ENCODE measurements around the gene CAMK1. TPM values are rescaled to one million over a fixed set of nuclear protein-coding genes. Genes with fewer than 3 reads are reported as not detected.

CAMK1 gene
- total RNA-seq, 1 experiment from 2014 or later: 19.7 TPM

GRCh38 chr3:9809615-9810432, 40.1 kb upstream of the CAMK1 start, which contains the start of gene TTLL3:
Gene TTLL3, plus strand, starts transcription at chr3:9810262. Its CDS starts 400 bp downstream, at chr3:9810662.
- intact Hi-C loops (cut with micrococcal nuclease): loop anchor here (10.0 kb wide), 1 partner anchor 305 kb away; no protein-coding TSS in a partner anchor
- no TSS peak for BruUV-seq (replicated peaks)
- peak within 1 kb of the TSS; percentile 73 for H3K4me2 ChIP-seq (ENCODE audit: low read length)
- H2AFZ ChIP-seq (ENCODE audit: low read depth, low read length, poor library complexity, severe bottlenecking): no peak within 1 kb of the TSS
- DNase-seq (ENCODE audit: low read depth, low spot score) (no peak), ATAC-seq (peak; percentile 74)
- H3K79me2 ChIP-seq (ENCODE audit: insufficient read depth, low read length): no peaks in the 10 kb centered on the region
- TF ChIP-seq ZFX (IDR thresholded peaks at IDR 0.05) (peak; percentile 45; the same call in 1 of the 2 replicates), POLR2AphosphoS5 (IDR thresholded peaks at IDR 0.05; ENCODE audit: low read depth, low read length) (peak; percentile 72), TCF7L2 (IDR thresholded peaks at IDR 0.05; ENCODE audit: borderline replicate concordance, extremely low read depth, insufficient read depth, insufficient read length) (peak; percentile 42), EGR1 (IDR thresholded peaks at IDR 0.05; ENCODE audit: low read depth) (no peak), SIN3A (IDR thresholded peaks at IDR 0.05; ENCODE audit: low read depth) (0 out of 2 replicates have a peak, but pooled peaks have one; percentile 20)
- H3K9me2 ChIP-seq (ENCODE audit: insufficient read depth): no peaks in the 10 kb centered on the region
- peak within 1 kb of the TSS; percentile 35 to 54 for H3K4me3 ChIP-seq (replicated peaks in 1 of 2; ENCODE audit: low read depth in 1 of 2, low read length in 2 of 2)
- POLR2A ChIA-PET: no interaction called here
- H3K27ac ChIP-seq (ENCODE audit: low read depth, low read length): peak within 1 kb of the TSS; percentile 69
- peaks cover 11 to 33% of the 10 kb centered on the region in 2 experiments; a peak in 3 of 4 replicates for H3K4me1 ChIP-seq (ENCODE audit: control insufficient read depth in 1 of 2, insufficient read depth in 2 of 2, low read length in 2 of 2)
- RAD21 ChIA-PET (ENCODE audit: low non-redundant PET in 1 of 2, low total read pairs in 2 of 2, uncharacterized antibody in 2 of 2, unreplicated experiment in 2 of 2): no interaction called here
- CTCF ChIA-PET: interaction anchor here (1.0 to 2.7 kb wide), 3 partner anchors 94 to 137 kb away, joined by 3 to 11 read pairs (median 4); partner anchors contain the start of gene CRELD1
- H3K9me3 ChIP-seq (ENCODE audit: control insufficient read depth in 1 of 2, insufficient read depth in 1 of 2, low read depth in 1 of 2, low read length in 2 of 2): no peaks in the 10 kb centered on the region
- peaks cover 17 to 18% of the 10 kb centered on the region in 2 experiments; a peak in 3 of 4 replicates for H3K36me3 ChIP-seq (ENCODE audit: control insufficient read depth in 1 of 2, insufficient read depth in 2 of 2, low read length in 2 of 2)
- H4K20me1 ChIP-seq (ENCODE audit: insufficient read depth): no peaks in the 10 kb centered on the region
- no peaks in the 10 kb centered on the region for H3K27me3 ChIP-seq (ENCODE audit: insufficient read depth, low read length)
- peak within 1 kb of the TSS; percentile 68 for H3K9ac ChIP-seq (ENCODE audit: low read length)

DNA sequence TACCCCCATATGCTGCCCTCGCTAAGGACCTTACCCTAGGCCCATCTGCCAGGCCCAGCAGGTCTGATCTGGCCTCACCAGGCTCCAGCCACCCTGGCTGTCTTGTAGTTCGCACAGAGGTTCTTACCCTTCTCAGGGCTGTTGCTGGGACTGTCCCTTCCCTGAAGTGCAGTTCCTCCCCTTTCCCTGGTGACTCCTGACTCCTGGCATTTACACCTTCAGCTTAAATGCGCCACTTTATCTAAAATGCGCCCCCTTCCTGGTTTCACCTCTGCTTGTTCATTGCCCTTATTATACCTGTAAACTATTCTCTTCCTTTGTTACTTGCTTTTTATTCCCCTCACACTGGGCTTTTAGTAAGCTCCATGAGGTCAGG, 39.5 kb upstream of the CAMK1 start:
- no peak for DNase-seq (ENCODE audit: low read depth, low spot score)
- intact Hi-C loops (cut with micrococcal nuclease): loop anchor here (10.0 kb wide), 1 partner anchor 304 kb away; no protein-coding TSS in a partner anchor

More for the DNA sequence above, 39.5 kb upstream of the CAMK1 start:
- ATAC-seq: peak; percentile 14
- ChIA-PET RAD21 (ENCODE audit: low non-redundant PET in 1 of 2, low total read pairs in 2 of 2, uncharacterized antibody in 2 of 2, unreplicated experiment in 2 of 2) (no interaction called here), CTCF (interaction anchor here (1.0 to 2.7 kb wide), 5 partner anchors 10 to 137 kb away, joined by 3 to 11 read pairs (median 4); partner anchors contain the start of gene CRELD1), POLR2A (interaction anchor here (1.4 kb wide), 1 partner anchor 137 kb away, joined by 4 read pairs; no protein-coding TSS in a partner anchor)
- no peak for TF ChIP-seq TCF7L2 (IDR thresholded peaks at IDR 0.05; ENCODE audit: borderline replicate concordance, extremely low read depth, insufficient read depth, insufficient read length)
- TF ChIP-seq JUND (IDR thresholded peaks at IDR 0.05): no peak
- TF ChIP-seq, protein P1, sequence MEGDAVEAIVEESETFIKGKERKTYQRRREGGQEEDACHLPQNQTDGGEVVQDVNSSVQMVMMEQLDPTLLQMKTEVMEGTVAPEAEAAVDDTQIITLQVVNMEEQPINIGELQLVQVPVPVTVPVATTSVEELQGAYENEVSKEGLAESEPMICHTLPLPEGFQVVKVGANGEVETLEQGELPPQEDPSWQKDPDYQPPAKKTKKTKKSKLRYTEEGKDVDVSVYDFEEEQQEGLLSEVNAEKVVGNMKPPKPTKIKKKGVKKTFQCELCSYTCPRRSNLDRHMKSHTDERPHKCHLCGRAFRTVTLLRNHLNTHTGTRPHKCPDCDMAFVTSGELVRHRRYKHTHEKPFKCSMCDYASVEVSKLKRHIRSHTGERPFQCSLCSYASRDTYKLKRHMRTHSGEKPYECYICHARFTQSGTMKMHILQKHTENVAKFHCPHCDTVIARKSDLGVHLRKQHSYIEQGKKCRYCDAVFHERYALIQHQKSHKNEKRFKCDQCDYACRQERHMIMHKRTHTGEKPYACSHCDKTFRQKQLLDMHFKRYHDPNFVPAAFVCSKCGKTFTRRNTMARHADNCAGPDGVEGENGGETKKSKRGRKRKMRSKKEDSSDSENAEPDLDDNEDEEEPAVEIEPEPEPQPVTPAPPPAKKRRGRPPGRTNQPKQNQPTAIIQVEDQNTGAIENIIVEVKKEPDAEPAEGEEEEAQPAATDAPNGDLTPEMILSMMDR (IDR thresholded peaks at IDR 0.05 in 2 of 3, conservative IDR thresholded peaks at IDR 0.05 in 1 of 3; ENCODE audit: borderline replicate concordance in 1 of 3, insufficient read depth in 1 of 3, low read depth in 2 of 3, low read length in 2 of 3): no peak
- no peak for TF ChIP-seq CEBPB (IDR thresholded peaks at IDR 0.05; ENCODE audit: low read depth)
- TF ChIP-seq, protein P2, sequence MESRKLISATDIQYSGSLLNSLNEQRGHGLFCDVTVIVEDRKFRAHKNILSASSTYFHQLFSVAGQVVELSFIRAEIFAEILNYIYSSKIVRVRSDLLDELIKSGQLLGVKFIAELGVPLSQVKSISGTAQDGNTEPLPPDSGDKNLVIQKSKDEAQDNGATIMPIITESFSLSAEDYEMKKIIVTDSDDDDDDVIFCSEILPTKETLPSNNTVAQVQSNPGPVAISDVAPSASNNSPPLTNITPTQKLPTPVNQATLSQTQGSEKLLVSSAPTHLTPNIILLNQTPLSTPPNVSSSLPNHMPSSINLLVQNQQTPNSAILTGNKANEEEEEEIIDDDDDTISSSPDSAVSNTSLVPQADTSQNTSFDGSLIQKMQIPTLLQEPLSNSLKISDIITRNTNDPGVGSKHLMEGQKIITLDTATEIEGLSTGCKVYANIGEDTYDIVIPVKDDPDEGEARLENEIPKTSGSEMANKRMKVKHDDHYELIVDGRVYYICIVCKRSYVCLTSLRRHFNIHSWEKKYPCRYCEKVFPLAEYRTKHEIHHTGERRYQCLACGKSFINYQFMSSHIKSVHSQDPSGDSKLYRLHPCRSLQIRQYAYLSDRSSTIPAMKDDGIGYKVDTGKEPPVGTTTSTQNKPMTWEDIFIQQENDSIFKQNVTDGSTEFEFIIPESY (IDR thresholded peaks at IDR 0.05; ENCODE audit: extremely low read depth, insufficient replicate concordance, low read length): no peak
- no peak for TF ChIP-seq POLR2A (IDR thresholded peaks at IDR 0.05; ENCODE audit: borderline replicate concordance, extremely low read depth, insufficient read depth, insufficient read length)
- TF ChIP-seq SRF (IDR thresholded peaks at IDR 0.05; ENCODE audit: low read depth): no peak
- no peak for TF ChIP-seq ZNF274 (IDR thresholded peaks at IDR 0.05; ENCODE audit: low read depth, low read length)
- Histone ChIP-seq H3K9me2 (ENCODE audit: insufficient read depth) (no peaks in the 10 kb centered on the region), H3K4me1 (ENCODE audit: control insufficient read depth in 1 of 2, insufficient read depth in 2 of 2, low read length in 2 of 2) (peaks cover 11 to 33% of the 10 kb centered on the region in 2 experiments; a peak in 3 of 4 replicates), H3K9me3 (ENCODE audit: control insufficient read depth in 1 of 2, insufficient read depth in 1 of 2, low read depth in 1 of 2, low read length in 2 of 2) (no peaks in the 10 kb centered on the region), H2AFZ (ENCODE audit: low read depth, low read length, poor library complexity, severe bottlenecking) (no peak overlapping the region), H3K27me3 (ENCODE audit: insufficient read depth, low read length) (no peaks in the 10 kb centered on the region), H3K79me2 (ENCODE audit: insufficient read depth, low read length) (no peaks in the 10 kb centered on the region; the same call in 1 of the 2 replicates), H3K4me3 (replicated peaks in 1 of 2; ENCODE audit: low read depth in 1 of 2, low read length in 2 of 2) (peak overlapping the region; percentile 35 to 54), H3K27ac (ENCODE audit: low read depth, low read length) (peak overlapping the region; percentile 69), H4K20me1 (ENCODE audit: insufficient read depth) (no peaks in the 10 kb centered on the region), H3K9ac (ENCODE audit: low read length) (peak overlapping the region; percentile 68), H3K4me2 (ENCODE audit: low read length) (peak overlapping the region; percentile 73), H3K36me3 (ENCODE audit: control insufficient read depth in 1 of 2, insufficient read depth in 2 of 2, low read length in 2 of 2) (peaks cover 23 to 24% of the 10 kb centered on the region in 2 experiments; a peak in 3 of 4 replicates)
- BruUV-seq (replicated peaks): no TSS peak
